Measurements from ENCODE around the gene TPRN. TPM values are rescaled to one million over a fixed set of nuclear protein-coding genes. Genes with fewer than 3 reads are reported as not detected.

Gene TPRN
- total and polyA plus RNA-seq, 7 donors = 3.0 to 80.5 (median 4.6) TPM

- no peak overlapping the region for H3K4me3 ChIP-seq
- intact Hi-C loops (cut with DNase I) = no loop called here
- no peak for DNase-seq
These were observed 53.3 kb downstream of the TPRN start for GRCh38 chr9:137147091-137147792.

GRCh38 chr9:137146527-137146918 is 54.0 kb downstream of the TPRN start:
- WGBS, 2 donors = 57 to 60% methylated on average over 9 of the region's 9 CpGs
- intact Hi-C loops (cut with DNase I) = no loop called here
- no peak overlapping the region for H3K27ac ChIP-seq
- H3K4me3 ChIP-seq = no peak overlapping the region
- peaks cover 3 to 81% (median 60%) of the 10 kb centered on the region in 3 donors for H3K27me3 ChIP-seq
- no peak for DNase-seq
- no peaks in the 10 kb centered on the region for H3K36me3 ChIP-seq
- no peaks in the 10 kb centered on the region for H3K9me3 ChIP-seq
- H3K4me1 ChIP-seq = peaks cover 0 to 5% (median 0%) of the 10 kb centered on the region in 4 donors
- no peak for TF ChIP-seq POLR2A (IDR thresholded peaks at IDR 0.05)

More at GRCh38 chr9:137147091-137147792, 53.3 kb downstream of the TPRN start:
- Histone ChIP-seq H3K4me1 (peaks cover 0 to 5% (median 0%) of the 10 kb centered on the region in 4 donors), H3K9me3 (no peaks in the 10 kb centered on the region), H3K36me3 (no peaks in the 10 kb centered on the region), H3K27me3 (peaks cover 3 to 74% (median 52%) of the 10 kb centered on the region in 3 donors), H3K27ac (no peak overlapping the region)
- WGBS, 2 donors = 65 to 83% methylated on average over 26 of the region's 26 CpGs
- TF ChIP-seq POLR2A (IDR thresholded peaks at IDR 0.05) = no peak
- TF ChIP-seq EP300 (IDR thresholded peaks at IDR 0.05) = no peak
- TF ChIP-seq CTCF (IDR thresholded peaks at IDR 0.05) = no peak
- TF ChIP-seq POLR2AphosphoS5 (IDR thresholded peaks at IDR 0.05) = no peak

- intact Hi-C loops (cut with DNase I) = no loop called here
- no peak for DNase-seq
These were observed 54.6 kb downstream of the TPRN start for GRCh38 chr9:137145731-137146526.

GRCh38 chr9:137143459-137143858 is 57.1 kb downstream of the TPRN start:
- WGBS, 2 donors = 50 to 71% methylated on average over 4 of the region's 4 CpGs
- no peaks in the 10 kb centered on the region for H3K9me3 ChIP-seq
- TF ChIP-seq POLR2A (IDR thresholded peaks at IDR 0.05) (no peak), EP300 (IDR thresholded peaks at IDR 0.05) (no peak), POLR2AphosphoS5 (IDR thresholded peaks at IDR 0.05) (no peak), CTCF (IDR thresholded peaks at IDR 0.05) (no peak)
- H3K27ac ChIP-seq = no peak overlapping the region
- no peaks in the 10 kb centered on the region for H3K36me3 ChIP-seq
- no peak overlapping the region for H3K4me3 ChIP-seq
- DNase-seq = no peak
- intact Hi-C loops (cut with DNase I) = no loop called here
- H3K27me3 ChIP-seq = peaks cover 26 to 91% (median 83%) of the 10 kb centered on the region in 3 donors
- H3K4me1 ChIP-seq = peaks cover 0 to 10% (median 9%) of the 10 kb centered on the region in 4 donors

More at GRCh38 chr9:137145731-137146526, 54.6 kb downstream of the TPRN start:
- WGBS, 2 donors = 55 to 60% methylated on average over 49 of the region's 49 CpGs
- Histone ChIP-seq H3K27me3 (peaks cover 7 to 87% (median 65%) of the 10 kb centered on the region in 3 donors), H3K4me3 (no peak overlapping the region), H3K36me3 (no peaks in the 10 kb centered on the region), H3K4me1 (peaks cover 0 to 5% (median 0%) of the 10 kb centered on the region in 4 donors), H3K9me3 (no peaks in the 10 kb centered on the region), H3K27ac (no peak overlapping the region)
- no peak for TF ChIP-seq POLR2A (IDR thresholded peaks at IDR 0.05)
- TF ChIP-seq CTCF (IDR thresholded peaks at IDR 0.05) = no peak
- no peak for TF ChIP-seq POLR2AphosphoS5 (IDR thresholded peaks at IDR 0.05)
- no peak for TF ChIP-seq EP300 (IDR thresholded peaks at IDR 0.05)

Data from sigmoid colon (tissue), 7 donors.